Middle frontal gyrus (tissue), 1 donor: ENCODE measurements around the gene SLX4IP.
"Not testable (repeated sequence)": the region's sequence is repeated elsewhere in the genome, so short reads cannot be mapped to it uniquely, and the experiment has no call there.

ENCODE experiments used
- DNase-seq: peaks from one replicate; pipeline ENCODE4 v3.0.0-alpha.2; 2015; ENCODE audit warnings: low spot score; ENCODE audit errors: extremely low spot score

The SLX4IP gene

DNA sequence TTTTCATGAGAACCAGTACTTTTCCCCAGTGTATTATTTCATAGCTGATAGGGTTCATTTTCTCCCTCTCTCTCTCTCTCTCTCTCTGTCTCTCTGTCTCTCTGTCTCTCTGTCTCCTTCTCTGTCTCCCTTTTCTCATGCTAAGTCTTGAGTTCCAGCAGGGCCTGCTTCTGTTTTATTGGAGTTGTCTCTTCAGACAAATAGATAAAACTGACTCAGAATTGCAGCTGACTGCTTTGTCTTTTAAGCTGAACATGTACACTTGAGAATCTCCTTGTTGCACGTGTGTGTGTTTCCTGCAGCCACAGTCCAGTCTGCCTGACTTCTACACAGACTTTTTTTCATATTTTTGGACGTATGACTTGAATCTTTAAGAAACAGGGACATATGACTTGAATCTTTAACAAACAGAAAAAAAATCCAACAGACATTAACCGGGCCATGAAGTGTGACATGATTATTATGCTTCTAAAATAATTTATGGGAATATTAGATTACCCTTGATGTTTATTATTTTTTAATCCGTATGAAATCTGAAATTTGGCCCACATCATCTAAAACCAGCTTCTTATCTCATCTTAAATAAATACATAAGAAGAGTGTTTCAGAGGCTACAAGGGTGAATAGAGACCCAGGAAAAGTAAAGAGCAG is 167.2 kb downstream of the SLX4IP start:
- no peak for DNase-seq

DNA sequence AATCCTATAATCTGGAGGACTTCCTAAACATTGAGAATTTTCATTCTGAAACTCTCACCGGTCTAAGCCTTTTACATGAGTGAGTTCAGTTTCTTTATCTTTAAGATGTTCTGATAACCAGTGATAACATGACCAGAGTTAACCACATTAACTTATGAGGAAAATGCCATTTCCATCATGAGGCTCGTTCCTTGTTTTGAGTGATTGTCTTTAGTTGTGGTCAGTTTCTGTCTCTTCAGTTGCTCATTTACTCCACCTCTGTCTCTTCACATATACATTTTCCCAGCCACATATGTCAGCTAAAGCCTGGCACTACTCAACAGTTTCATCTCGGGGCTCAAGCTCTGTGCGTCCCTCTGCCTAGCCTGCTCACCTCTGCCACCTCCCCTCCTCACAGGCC is 168.3 kb downstream of the SLX4IP start:
- DNase-seq: no peak

DNA sequence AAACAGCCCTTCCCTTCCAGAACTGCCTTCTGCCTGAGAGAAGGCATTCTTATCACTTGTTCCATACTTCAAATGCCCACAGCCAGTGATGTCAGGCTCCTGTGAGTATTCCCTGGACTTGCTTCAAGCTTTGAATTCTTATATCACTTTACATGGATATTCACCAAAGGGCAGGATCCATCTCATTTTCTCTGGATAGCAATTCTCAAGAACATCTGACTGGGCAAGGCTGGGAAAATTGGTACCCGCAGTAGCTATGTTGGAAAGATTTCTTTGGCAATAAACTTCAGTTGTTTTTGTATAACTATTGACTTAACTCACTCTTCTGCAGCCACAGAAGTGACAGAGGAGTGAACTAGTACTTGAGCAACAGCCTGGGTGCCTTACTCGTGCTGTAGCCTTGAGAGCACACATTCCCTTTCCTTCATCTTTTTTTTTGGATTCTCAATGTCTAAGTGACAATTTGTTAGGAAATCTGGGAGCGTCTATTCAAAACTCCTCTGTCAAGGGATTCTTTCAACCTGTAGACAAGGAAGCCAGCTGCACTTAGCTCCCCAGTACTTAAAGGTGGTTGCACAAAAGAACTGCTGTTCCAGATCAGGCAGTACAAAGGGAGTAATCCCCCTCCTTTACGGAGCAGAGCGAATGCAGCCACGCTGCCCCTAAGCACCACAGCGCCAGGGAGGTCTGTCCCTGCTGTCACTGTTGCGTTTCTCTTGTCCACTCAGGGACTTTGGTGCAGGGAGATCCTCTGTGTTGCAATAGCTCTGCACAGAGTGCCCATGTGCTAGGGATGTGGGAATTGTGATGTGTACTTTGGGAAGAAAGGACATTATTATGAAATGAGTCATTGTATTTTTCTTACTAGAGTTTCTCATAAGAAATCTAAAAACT is 169.1 kb downstream of the SLX4IP start:
- no peak for DNase-seq

DNA sequence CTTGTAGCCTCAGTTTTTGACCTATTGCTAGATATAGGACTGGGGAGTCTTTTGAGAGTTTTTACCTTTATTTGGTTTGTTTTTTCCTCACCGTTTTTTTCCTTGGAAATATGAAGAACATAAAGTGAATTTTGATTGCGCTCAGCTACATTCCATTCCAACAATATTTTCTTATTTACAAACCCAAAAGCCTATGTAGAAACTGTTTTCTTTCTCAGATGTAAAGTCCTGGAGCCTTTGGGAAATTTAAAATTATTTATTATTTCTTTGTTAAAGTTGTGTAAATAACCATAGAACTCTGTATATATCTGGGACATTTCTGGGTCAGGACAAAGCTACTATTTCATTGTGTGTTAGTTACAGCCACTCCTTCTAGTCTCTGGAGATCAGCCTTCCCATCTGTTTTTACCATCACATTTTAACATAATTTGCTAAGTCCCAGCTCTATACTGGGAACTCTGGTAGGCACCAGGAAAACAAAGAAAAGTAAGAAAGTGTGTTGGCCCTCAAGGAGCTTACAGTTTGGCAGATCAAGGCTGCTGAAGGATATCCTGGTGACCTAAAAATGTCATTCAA is 169.8 kb downstream of the SLX4IP start:
- no peak for DNase-seq

DNA sequence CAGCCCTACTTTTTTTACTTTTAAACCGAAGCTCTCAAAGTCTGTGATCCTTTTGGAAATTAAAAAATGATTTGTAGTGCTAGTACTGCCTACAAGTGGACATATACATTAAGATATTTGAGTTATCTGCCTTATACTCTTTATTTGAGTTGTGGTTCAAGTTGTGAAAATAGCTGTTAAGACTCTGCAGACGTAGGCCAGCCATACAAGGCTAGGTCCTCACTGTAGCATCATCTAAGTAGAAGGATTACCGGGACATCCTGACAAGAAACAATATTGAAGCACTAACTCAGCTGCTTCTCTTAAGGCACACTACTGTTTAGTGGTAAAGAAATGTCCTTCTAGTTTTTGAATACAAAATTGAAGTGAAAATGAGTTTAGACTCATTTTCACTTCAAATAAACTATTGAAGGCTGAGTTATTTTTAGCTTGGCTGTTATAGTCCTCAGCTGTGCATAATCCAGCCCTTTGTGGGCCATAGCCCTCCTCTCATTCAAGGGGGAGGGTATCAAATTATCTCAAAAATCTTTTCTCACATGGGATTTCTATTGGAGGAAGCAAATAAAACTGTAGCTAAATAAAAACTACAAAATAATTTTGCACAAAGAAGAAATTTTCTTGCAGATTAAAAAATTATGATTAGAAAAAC is 170.6 kb downstream of the SLX4IP start:
- DNase-seq: no peak

DNA sequence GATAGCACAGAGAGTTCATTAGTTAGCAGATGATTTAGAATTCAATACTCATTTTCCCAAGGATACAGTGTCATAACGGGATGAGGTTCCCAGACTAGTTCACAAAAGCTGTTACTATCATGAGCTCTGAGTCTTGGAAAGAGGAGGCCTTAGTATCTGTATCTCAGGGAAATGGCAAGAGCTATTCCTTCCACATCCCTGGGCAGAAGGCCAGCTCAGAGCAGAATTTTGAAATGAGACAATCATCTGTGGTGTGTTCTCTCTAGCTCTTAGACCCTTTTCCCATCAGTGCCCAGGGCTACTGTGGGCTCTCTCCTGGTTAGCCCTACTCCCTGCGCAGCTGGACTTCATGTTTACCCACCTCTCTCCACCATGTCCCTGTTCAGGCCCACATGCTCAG is 174.2 kb downstream of the SLX4IP start:
- no peak for DNase-seq

DNA sequence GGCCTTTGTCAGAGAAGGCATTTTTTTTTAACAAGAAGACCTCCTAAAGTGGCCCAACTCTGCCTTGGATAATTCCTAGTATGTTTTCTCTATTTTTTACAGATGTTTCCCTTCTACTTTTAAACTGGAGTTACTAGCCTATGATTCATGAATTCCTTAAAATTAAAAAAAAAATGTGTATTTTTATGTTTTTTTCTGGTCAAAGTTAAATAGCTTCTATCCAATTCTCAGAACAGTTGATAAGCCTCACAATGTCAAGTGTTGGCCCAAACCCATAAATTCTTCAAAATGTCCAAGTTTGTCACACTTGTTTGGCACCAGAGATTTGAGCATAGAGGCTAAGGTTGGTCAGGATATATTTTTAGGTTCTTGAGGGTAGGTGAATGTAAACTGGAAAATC is 174.7 kb downstream of the SLX4IP start:
- DNase-seq: no peak

DNA sequence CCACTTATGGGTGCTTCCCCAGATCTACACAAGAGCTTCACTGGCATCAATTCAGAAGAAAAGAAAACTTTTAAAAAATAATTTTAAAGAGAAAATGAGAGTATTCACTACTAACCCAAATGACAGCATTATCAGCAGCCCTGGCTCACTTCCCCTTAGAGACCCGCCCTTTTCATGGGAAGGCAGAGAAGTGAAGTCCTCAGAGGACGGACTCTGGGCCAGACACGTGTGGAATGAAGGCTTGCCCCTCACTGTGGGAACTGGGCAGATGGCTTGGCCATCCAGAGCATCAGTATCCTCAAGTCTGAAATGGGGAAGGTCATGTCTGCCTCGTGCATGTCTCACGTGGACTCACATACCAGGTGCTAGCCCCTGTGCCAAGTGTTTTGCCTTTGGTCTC is 175.1 kb downstream of the SLX4IP start:
- DNase-seq: no peak

DNA sequence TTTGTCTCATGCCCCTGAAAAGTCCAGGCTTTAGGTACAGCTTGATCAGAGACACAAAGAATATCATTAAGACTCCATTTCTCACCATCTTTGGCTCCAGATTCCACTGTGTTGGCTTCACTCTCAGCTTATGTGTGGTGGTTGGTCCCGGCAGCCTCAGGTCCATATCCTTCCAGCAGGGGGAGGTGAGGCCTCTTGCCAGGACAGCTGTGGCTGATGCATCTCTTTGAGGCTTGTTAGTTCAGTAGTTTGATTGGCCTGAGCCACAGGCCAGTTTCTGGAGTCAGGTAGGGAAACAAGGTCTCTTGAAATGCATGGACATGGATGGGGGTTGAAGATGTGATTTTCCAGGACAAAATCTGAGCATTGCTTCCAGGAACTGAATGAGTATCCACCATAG is 176.3 kb downstream of the SLX4IP start:
- DNase-seq: no peak

DNA sequence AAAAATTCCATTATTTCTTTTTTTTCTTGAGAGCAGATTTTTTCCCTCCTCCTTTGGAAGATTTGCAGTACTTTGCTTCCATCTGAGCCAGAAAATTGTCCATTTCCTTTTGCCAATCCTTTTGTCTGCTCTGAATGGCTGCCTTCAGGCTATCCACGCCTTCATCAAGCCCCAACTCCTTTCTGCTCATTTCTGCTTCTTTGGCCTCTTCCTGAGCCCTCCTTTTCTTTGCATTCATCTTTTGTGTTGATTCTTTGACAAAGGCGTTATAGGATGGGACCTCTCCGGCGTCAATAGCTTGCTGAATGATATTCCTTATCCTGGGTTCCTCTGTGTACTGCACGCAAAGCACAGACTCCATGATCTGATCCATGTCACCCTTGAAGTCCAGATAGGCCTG is 178.3 kb downstream of the SLX4IP start:
- DNase-seq: not testable (repeated sequence)

DNA sequence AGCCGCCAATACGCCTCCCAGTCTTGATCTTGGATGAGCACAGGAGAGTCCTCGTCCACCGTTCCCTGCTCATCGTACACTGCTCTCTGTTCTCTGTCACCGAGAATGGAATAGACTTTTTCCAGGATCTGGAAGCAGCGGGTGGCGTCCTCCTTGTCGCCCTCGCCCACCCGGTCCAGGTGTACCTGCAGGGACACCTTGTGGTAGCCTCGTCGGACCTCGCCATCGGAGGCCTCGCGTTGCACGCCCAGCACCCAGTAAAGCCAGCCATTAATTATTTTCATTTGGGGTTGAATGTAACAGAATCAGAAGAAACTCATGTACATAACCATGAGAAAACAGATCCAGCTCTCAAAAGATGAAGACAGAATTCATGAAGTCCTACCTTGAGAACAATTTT is 178.8 kb downstream of the SLX4IP start:
- no peak for DNase-seq

DNA sequence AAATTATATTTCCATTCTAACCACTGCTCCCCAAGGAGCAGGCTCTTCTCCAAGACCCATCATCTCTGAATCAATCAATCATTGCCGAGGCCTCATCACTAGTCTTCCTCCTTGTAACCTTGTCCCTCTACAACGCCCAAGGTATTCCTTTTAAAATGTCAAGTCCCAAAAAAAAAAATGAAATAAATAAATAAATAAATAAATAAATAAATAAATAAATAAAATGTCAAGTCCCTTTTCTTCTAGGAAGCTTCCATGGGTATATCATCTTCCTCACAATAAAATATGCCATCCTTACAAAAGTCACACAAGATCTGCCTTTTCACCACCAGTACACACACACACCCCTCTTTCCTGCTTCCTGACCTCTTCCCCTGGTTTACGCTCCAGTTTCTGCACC is 181.1 kb downstream of the SLX4IP start:
- DNase-seq: no peak

DNA sequence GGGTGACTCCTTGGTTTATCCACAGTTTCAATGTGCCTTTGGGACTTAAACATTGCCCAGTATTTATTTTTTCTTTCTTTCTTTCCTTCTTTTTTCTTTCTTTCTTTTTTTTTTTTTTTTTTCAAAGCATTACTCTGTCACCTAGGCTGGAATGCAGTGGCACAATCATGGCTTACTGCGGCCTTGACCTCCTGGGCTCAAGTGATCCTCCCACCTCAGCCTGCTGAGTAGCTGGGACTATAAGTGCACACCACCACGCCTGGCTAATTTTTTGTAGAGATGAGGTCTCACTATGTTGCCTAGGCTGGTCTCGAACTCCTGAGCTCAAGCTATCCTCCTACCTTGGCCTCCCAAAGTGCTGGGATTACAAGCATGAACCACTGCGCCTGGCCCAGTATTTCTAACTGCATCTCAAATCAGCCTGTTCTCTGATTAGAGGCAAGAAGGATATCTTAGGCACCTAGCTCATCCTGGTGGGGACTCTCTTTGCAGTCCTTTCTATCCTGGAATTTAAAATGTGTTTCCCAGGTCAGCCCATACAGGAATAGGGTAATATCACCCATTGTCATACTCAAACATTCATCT is 182.5 kb downstream of the SLX4IP start:
- not testable (repeated sequence) for DNase-seq

DNA sequence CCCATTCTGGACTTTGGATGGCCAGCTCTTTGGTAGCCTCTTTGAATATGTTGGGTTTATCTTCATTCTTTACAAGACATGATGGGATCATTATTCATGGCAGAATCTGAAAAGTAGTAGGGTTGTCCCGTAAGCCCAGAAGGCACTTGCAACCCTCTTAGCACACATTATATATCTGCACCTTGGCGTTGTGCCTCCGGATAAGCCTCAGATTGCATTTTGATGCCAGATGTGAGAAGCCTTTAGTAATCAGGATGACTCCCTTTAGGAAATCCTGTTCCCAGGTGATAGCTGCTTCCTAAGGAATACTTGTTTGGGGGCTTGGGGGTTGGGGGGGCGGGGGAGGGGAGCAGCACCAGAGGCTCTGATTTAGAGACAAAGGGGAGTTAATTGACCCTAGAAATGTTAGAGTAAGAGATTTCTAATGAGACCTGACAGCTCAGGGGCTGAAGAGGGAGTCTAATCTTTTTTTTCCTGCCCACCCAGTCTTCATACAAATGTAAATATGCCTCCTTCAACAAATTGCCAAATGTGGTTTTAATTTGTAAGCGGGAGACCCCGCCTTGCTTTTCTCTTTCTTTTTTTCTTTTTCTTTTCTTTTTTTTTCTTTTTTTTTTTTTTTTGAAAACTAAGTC is 183.6 kb downstream of the SLX4IP start:
- no peak for DNase-seq

DNA sequence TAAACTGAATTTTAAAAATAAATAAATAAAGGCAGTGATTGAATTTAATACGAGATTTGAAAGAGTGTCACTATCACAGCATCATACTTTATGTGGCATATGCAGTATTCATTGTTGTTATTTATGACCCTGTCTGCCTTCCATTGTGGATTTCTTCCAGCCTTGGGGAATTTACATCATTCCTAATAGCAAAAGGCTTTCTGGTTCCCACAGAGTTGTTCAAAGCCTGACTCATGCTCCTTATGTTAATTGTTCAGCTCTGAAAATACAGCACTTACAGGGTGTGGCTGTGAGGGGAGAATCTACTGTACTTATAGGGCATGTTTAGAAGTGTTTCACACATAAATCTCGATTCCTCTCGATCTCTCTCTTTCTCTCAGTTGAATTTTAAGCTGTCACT is 184.3 kb downstream of the SLX4IP start:
- DNase-seq: no peak

DNA sequence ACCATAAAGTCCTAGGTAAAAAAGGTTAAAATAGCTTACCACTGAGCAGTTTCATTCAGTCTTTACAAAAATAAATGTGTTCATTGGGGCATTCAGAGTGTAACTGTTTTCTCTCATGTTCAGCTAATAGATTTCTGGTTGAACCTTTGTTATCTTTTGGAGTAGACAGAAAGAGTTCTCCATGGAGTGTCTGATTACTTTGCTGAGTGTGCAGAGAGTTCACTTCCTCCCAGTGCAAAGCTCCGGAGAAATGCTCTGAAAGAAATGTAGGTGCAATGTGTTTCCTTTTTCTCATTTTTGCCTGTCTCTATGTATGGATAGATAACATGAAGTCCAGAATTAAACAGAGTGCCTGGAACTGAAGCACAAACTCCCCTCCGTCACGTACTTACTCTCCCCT is 186.0 kb downstream of the SLX4IP start:
- DNase-seq: no peak

DNA sequence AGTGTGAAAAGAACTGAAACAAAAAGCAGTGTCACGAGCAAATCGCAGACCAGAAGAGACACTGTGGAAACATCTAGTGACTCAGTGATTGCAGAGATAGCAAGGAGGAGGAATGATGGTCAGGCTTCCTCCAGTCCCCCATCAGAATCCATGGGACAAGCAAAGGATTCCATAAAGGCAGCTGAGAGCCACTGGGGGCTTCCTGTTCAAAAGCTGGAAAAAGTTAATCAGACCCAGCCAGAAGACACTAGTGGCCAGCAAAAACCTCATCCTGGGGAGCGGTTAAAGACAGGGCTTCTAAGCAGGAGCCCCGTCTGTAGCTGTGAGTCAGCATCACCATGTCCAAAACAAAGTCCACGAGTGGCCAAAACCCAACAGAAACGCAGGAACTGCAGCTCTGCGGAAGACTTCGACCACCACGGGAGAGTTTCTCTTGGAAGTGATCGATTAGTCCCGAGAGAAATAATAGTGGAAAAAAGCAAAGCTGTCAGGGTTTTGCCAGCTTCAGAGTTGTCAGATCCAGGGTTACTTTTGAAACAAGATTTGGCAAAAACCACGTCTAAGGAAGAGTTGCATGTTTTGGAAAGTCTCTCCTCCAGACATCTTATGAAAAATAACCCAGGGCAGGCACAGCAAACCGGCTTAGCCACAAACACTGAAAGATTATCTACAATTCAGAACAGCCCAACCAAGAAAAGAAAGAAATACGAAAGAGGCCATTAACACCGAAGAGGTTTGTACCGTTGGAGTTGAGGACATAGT is 187.7 kb downstream of the SLX4IP start:
- no peak for DNase-seq

DNA sequence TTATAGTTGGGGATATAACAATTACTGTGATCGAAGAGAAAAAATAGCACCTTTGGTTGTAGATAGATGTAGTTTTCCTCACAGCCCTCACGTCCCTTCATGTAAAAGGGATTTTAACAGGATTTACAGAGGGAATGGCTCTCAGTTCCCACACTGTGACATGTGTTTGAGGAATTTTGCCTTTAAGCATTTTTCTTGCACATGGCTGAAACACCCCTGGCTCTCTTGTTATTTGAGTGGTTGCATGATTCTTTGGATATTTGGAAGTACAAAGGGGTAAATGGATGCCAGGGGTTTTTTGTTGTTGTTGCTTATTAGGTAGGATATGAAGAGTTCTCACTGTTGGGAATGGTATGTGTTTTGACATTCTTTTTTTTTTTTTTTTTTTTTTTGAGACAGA is 190.5 kb downstream of the SLX4IP start:
- DNase-seq: no peak

DNA sequence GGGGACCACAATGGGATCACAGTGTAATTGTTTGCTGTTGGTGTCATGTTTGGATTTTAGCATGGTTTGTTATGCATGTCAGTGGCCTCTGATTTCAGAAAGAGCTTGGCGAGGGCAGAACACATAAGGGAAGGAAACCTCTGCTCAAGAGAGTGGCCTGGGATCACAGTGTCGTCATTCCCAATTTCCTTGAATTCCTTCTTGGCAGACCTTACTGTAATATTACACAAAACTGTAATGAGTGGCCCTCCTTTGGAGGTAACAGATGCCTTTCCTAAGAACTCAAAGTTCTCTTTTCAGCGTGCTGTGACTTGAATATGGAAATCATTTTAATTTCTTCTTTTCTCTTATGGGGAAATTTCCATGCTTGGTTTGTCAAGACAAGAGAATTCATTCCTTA is 191.8 kb downstream of the SLX4IP start:
- no peak for DNase-seq

DNA sequence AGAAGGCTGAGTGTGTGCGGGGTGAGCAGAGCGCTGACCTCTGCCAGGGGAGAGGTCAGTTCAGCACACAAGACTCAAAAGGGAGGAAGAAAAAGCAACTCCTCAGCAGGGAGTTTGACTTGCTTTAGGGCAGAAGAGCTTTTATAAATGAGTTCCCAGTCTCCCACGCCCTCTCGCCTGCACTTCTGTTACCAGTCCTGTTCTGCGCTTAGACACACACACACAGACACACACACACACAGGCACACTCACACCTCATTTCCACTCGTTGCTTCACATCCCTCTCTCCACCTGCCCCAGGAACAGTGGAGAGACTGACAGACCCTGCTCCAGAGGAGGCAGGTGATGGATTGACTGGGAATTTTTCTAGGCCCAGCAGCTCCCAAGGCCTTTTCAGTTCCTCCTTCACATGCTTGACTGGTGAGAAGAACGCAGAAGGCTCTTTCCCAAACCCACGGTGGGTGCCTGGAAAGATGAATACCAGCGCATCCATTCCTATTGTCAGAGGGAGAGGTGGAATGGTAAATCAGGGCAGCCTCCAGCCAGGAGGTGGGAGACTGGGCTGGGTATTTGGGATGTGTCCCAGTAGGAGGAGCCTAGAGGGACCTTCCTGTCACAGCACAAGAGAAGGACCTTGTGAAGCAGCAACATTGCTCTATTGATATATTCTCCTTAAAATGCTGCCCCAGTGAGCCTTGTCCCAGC is 195.0 kb downstream of the SLX4IP start:
- no peak for DNase-seq
